Endothelial cell of umbilical vein (primary cell): ENCODE results near the gene AP2A2. TPM values are rescaled to one million over a fixed set of nuclear protein-coding genes. Genes with fewer than 3 reads are reported as not detected.

Experiments
- BruUV-seq: library from RNA; stranded (reverse); fragments of 400-500 nt; replicated peaks from 2 replicates; lab custom pipeline; 2021; lab: Mats Ljungman, UMichigan
- CTCF ChIA-PET: fragments of 300-600, 350-600 bp; sonication (Branson Sonifier 250); formaldehyde crosslinking; loops from one replicate; lab custom pipeline; 2021; ENCODE audit warnings: antibody characterized with exemption, inconsistent platforms; lab: Charles Lee
- POLR2A ChIA-PET: fragments of 300-600, 350-600 bp; sonication (Branson Sonifier 250); formaldehyde crosslinking; loops from one replicate; lab custom pipeline; 2021; ENCODE audit warnings: antibody characterized with exemption, inconsistent platforms; lab: Charles Lee
- DNase-seq: peaks from one replicate; pipeline ENCODE4 v3.0.0-alpha.2; 2011; ENCODE audit warnings: low read depth, low spot score
- FAIRE-seq: peaks from 2 replicates; lab custom pipeline; 2011; peaks lifted over from hg19 to GRCh38; lab: Jason Lieb, UNC
- H2AFZ ChIP-seq: 2 replicates; pipeline ENCODE4 v1.6.0; 2012; ENCODE audit warnings: low read depth, low read length, control low read depth, inconsistent platforms
- H3K27ac ChIP-seq: 2 replicates; pipeline ENCODE4 v1.5.1; 2011; ENCODE audit warnings: low read depth, mild to moderate bottlenecking, control low read depth, low read length, moderate library complexity; ENCODE audit not compliant: insufficient read depth
- H3K27me3 ChIP-seq, 2 experiments: 2 replicates each; pipeline versions ENCODE4 v1.6.0 to v1.6.1; 2011; ENCODE audit warnings: low read length in 2 of 2, mixed read lengths in 1 of 2; ENCODE audit not compliant: control insufficient read depth in 2 of 2, insufficient read depth in 2 of 2
- H3K36me3 ChIP-seq, 2 experiments: 2 replicates in 1 of 2; 3 replicates in 1 of 2; pipeline ENCODE4 v1.5.1; 2011; ENCODE audit warnings: low read length in 2 of 2, mild to moderate bottlenecking in 1 of 2, moderate library complexity in 1 of 2; ENCODE audit not compliant: control insufficient read depth in 2 of 2, insufficient read depth in 2 of 2; ENCODE audit errors: extremely low read depth in 1 of 2
- H3K4me1 ChIP-seq: 3 replicates; pipeline ENCODE4 v1.5.1; 2011; ENCODE audit warnings: mild to moderate bottlenecking, low read length; ENCODE audit not compliant: control insufficient read depth, insufficient read depth; ENCODE audit errors: extremely low read depth
- H3K4me2 ChIP-seq: 2 replicates; pipeline ENCODE4 v1.6.1; 2011; ENCODE audit warnings: low read length, control low read depth, mixed read lengths; ENCODE audit not compliant: insufficient read depth
- H3K4me3 ChIP-seq, 3 experiments: fragments of 200-600 bp in 1 of 3; sonication (generic), shearing (Covaris generic) in 1 of 3; replicated peaks in 1 of 3; 2 replicates each; pipeline ENCODE4 v1.5.1; 2011 to 2016; ENCODE audit warnings: control low read depth in 3 of 3, low read length in 3 of 3, mild to moderate bottlenecking in 2 of 3, inconsistent platforms in 1 of 3, low read depth in 1 of 3, moderate library complexity in 1 of 3; ENCODE audit not compliant: insufficient read depth in 1 of 3
- H3K79me2 ChIP-seq: 2 replicates; pipeline ENCODE4 v1.6.0; 2012; ENCODE audit warnings: low read length, inconsistent platforms; ENCODE audit not compliant: control insufficient read depth, insufficient read depth
- H3K9ac ChIP-seq: replicated peaks from 2 replicates; pipeline ENCODE3; 2011; ENCODE audit warnings: low read length, control low read depth; ENCODE audit not compliant: insufficient read depth; ENCODE audit errors: extremely low read depth
- H3K9me1 ChIP-seq: replicated peaks from 3 replicates; pipeline ENCODE4 v1.6.0; 2011; ENCODE audit warnings: mild to moderate bottlenecking, low read length; ENCODE audit not compliant: control insufficient read depth, insufficient read depth; ENCODE audit errors: extremely low read depth
- H3K9me3 ChIP-seq: replicated peaks from 2 replicates; pipeline ENCODE4 v1.5.1; 2012; ENCODE audit warnings: low read length, inconsistent platforms; ENCODE audit not compliant: control insufficient read depth, insufficient read depth
- H4K20me1 ChIP-seq: replicated peaks from 2 replicates; pipeline ENCODE3; 2011; ENCODE audit warnings: mild to moderate bottlenecking, low read length; ENCODE audit not compliant: control insufficient read depth, insufficient read depth; ENCODE audit errors: extremely low read depth
- FOS ChIP-seq: IDR thresholded peaks from 2 replicates; pipeline ENCODE4 v1.6.1; 2011; ENCODE audit warnings: mild to moderate bottlenecking, low read length, moderate library complexity, borderline replicate concordance; ENCODE audit not compliant: insufficient read depth
- GATA2 ChIP-seq: IDR thresholded peaks from 2 replicates; pipeline ENCODE4 v1.7.0; 2011; ENCODE audit warnings: low read depth, mild to moderate bottlenecking, moderate library complexity, mixed read lengths, low read length; ENCODE audit not compliant: insufficient read length, insufficient read depth
- JUN ChIP-seq: IDR thresholded peaks from 2 replicates; pipeline ENCODE4 v1.6.1; 2011; ENCODE audit warnings: borderline replicate concordance, low read depth; ENCODE audit not compliant: insufficient read length, insufficient read depth
- MAX ChIP-seq: IDR thresholded peaks from 2 replicates; pipeline ENCODE4 v1.6.1; 2011; ENCODE audit not compliant: insufficient read depth, insufficient read length
- MYC ChIP-seq: IDR thresholded peaks from one replicate; pipeline ENCODE4 v1.6.1; 2011; ENCODE audit warnings: mild to moderate bottlenecking, low read depth, low read length
- POLR2A ChIP-seq: IDR thresholded peaks from 2 replicates; pipeline ENCODE4 v1.6.1; 2012; ENCODE audit warnings: low read depth, mild to moderate bottlenecking, control low read depth, low read length
- POLR2AphosphoS5 ChIP-seq: IDR thresholded peaks from 2 replicates; pipeline ENCODE4 v1.6.1; 2012; ENCODE audit warnings: low read depth, mild to moderate bottlenecking, control low read depth, low read length, moderate library complexity; ENCODE audit not compliant: insufficient read depth
- dilution Hi-C: fragments of 300-500 bp; cut with MboI; formaldehyde crosslinking; loops from one replicate; pipeline ENCODE4 v1.15.0; 2019; ENCODE audit warnings: low sequenced_read_pairs; ENCODE audit not compliant: extremely low pct_ligation_motif_present
- intact Hi-C: fragments of 100-400 bp; cut with micrococcal nuclease; formaldehyde crosslinking; loops from one replicate; pipeline ENCODE4 v1.10.0; 2022
- polyA plus RNA-seq, 4 experiments: library from polyadenylated mRNA; depleted of rRNA in 3 of 4; stranded (reverse) in 3 of 4; unstranded in 1 of 4; fragments of >200 nt; gene quantifications; 2 replicates each; pipeline versions ENCODE4 v1.2.1 to v1.2.3, GENCODE V29; 2011 to 2012; ENCODE audit warnings: missing spikeins in 1 of 4
- total RNA-seq: library from RNA; stranded (reverse); gene quantifications from 2 replicates; pipeline ENCODE4 v1.2.3, GENCODE V29; 2021

The AP2A2 gene
- total and polyA plus RNA-seq, 2 donors (not counting 3 experiments of a cell fraction or from before 2014, with no cell fraction given), result 89.5 to 92.6 TPM

DNA sequence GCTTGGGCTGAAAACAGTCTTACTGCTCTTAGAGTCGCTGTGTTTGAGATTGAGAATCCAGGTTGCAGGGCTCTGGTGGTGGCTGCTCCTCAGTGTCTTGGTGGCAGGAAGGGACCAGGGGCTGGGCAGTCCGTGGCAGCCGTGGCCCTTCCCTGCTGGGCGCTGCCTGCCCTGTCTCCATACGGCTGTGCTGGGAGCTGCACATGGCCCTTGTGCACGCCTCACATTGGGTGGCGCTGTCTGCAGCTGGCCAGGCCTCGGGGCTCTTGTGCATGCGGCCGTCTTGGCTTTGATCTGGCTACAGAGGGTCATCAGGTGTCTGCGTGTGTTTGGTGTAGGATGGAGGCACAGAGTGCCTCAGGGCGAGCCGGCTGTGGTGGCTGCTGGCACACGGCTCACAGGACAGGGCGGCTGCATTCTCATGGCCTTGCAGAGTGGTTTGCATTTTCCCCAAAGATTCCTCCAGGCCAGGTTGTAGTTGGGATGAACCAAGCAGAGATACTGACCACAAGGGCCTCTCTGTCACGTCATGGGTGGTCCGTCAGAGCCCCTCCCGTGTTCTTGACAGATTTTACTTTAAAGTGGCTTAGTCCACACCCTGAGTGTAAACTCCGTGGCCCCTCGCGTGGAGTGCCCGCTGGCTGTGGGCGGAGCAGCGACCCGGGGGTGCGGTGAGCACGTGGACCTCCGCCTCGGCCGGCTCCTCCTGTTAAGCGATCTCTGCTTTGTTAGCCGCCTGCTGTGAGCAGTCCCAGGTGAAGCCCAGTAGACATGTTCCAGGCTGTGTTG lies 76.1 kb downstream of the AP2A2 start:
- Histone ChIP-seq H3K27me3 (no peaks in the 10 kb centered on the region), H2AFZ (no peak overlapping the region), H3K9me1 (no peaks in the 10 kb centered on the region), H3K79me2 (peaks cover 2% of the 10 kb centered on the region), H3K9ac (no peak overlapping the region), H3K36me3 (peaks cover 0 to 39% of the 10 kb centered on the region in 2 experiments), H3K9me3 (no peaks in the 10 kb centered on the region), H3K4me2 (no peak overlapping the region), H3K4me1 (no peaks in the 10 kb centered on the region), H4K20me1 (no peaks in the 10 kb centered on the region), H3K4me3 (no peak overlapping the region), H3K27ac (no peak overlapping the region)
- no TSS peak for BruUV-seq
- DNase-seq, result no peak
- ChIA-PET CTCF (no interaction called here), POLR2A (no interaction called here)
- FAIRE-seq, result no peak
- intact Hi-C loops, result no loop called here
- dilution Hi-C loops, result no loop called here
- TF ChIP-seq MYC (no peak), MAX (no peak), GATA2 (no peak), POLR2AphosphoS5 (no peak)

DNA sequence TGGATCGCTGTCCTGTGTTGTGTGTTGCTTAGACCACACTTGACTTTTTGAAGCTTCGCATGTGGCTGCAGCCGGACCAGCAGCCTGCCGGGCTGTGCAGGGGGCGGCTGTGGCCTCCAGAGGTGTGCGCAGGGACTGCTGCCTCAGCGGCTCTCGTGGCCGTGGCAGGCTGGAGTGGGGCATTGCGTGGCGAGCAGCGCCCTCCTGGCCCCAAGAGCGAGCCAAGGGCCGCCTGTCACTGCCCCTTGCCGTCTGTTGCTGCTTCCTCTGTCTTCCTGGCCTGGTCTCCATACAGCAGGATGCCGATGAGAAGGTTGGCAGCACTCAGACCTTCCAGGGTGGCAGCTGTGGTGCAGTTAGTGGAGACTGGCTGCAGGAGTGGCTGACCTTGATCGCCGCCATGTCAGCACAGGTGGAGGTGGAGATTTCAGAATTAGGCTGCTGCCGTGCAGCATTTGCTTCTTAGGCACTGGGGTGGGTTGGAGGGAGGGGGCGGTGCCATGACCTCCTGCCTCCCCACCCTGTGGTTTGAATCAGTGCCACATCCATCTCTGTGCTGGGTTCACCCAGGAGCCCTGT lies 76.8 kb downstream of the AP2A2 start:
- DNase-seq (no peak), FAIRE-seq (no peak)
- Histone ChIP-seq H3K27ac (no peak overlapping the region), H3K27me3 (no peaks in the 10 kb centered on the region), H3K36me3 (peaks cover 0 to 39% of the 10 kb centered on the region in 2 experiments), H3K4me1 (no peaks in the 10 kb centered on the region), H3K9ac (no peak overlapping the region), H3K4me2 (no peak overlapping the region), H3K79me2 (peaks cover 2% of the 10 kb centered on the region), H3K4me3 (no peak overlapping the region), H3K9me1 (no peaks in the 10 kb centered on the region), H2AFZ (no peak overlapping the region), H3K9me3 (no peaks in the 10 kb centered on the region), H4K20me1 (no peaks in the 10 kb centered on the region)
- TF ChIP-seq GATA2 (no peak), JUN (no peak), MYC (no peak), POLR2A (no peak), FOS (no peak), MAX (no peak)
- POLR2A ChIA-PET, result no interaction called here
- no TSS peak for BruUV-seq
- dilution Hi-C loops, result no loop called here
- CTCF ChIA-PET, result no interaction called here
- intact Hi-C loops, result no loop called here
